Fibroblast of skin of scalp (primary cell): Measurements from ENCODE around the gene EIF5.
"Not testable (repeated sequence)": the region's sequence is repeated elsewhere in the genome, so short reads cannot be mapped to it uniquely, and the experiment has no call there.

Experiments used
- DNase-seq: peaks from one replicate; pipeline ENCODE4 v3.0.0-alpha.2; 2013

Gene EIF5

GRCh38 chr14:103337794-103338193, 3.8 kb downstream of the EIF5 start:
- no peak for DNase-seq

DNA sequence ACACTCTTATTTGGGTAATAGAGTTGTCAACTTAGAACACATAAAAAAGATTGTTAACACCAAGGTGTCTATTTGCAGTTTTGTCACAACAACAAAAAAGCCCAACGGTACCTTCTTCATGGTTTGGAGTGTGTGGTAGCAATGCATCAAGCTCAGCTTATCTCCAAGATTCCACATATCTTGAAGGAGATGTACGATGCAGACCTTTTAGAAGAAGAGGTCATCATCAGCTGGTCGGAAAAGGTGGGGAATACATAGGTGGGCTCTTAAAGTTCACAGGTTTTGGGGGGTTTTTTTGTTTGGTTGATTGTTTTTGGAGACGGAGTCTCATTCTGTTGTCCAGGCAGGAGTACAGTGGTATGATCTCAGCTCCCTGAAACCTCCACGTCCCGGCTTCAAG, 5.5 kb downstream of the EIF5 start:
- no peak for DNase-seq

DNA sequence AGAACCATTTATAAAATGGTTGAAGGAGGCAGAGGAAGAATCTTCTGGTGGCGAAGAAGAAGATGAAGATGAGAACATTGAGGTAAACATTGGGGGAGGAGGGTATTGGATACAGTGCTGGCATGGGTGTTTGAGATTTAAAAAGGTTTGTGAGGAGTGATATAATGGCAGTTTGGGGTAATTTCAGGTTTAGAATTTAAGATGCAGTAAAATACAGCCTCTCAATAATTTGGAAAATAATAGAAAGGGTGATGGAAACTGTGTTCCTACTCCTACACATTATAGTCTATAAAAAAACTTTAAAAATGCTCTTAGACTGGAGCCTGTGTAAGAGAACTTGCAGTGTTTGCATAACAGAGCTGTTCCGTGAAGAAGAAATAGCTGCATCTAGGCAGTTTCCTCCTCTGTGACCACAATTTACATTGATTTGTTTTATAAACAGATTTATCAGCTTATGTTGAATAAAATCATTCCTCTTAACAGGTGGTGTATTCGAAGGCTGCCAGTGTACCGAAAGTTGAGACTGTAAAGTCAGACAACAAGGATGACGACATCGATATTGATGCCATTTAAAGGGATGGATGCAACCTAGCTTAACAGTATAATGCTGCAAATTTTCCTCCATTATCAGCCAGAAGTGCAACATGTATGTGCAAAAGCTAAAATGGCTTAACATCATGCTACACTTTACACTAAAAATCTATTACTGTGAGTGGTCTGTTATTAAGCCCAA, 6.6 kb downstream of the EIF5 start:
- DNase-seq: no peak

DNA sequence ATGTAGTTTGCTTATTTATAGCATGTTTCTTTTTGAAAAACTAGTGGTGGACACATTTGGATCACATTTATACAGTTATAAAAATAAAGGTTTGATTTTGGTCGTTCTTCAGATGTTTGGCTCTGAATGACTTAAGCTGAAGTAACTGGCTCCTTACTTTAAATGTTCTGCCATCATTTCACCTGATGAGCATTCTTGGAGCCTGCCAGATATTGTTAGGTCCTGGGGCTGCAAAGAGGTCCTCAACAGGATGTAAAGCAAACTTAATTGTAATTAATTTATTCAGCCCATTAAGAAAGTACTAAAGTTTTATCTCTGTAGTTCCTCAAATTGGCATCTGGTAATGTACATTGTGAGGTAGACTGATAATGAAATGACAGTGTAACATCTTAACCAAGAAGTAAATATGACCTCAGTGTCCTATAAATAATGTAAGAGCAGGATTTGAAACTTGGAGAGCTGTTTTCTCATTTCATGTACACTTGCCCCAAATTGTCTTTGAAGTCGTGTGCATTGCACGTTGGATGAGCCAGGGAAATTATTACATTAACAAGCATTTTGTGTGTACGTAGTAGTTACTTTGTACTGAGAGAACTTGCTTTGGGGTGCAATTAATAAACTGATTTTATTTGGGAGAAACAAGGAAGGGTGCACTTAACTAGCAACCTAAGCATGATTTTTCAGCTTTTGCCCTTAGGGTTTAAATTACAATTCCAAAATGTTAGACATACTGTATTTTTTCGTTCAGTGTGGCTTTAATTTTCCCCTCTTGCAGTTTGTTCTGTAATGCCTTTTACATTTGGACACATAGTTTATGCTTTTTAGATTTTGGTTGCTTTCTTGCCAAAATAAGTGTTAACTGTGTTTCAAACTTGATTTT, 7.5 kb downstream of the EIF5 start:
- no peak for DNase-seq

DNA sequence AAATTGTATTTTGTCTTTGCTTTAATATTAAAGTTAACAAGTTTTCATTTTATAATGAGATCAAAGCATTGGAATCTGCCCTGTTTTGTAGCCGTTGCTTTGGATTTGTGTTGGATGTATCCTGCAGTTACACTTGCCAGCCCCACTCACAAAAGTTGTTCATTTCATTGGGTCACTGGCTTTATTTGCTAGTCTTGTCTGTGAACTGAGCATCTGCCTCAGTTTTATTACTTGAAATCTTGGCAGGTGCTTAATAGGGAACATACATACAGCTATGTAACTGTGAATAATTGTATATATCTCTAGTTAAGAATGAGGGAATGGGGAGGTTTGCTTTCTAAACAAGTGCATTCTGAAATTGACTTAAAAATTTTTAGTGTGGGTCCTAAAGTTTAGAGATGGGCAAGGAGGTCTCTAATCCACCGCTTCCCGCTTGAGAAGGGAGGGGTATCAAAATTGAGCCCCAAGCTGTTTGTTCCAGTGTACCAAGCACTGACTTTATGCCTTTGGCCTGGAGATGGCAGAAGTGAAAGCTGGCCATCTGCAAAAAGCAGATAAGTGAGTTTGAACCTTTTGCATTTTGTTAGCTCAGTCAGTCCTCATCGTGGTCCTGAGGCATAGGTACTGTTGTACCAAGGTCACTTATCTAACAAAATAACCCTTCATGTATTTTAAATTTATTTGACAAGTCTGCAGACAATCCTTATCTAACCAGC, 9.3 kb downstream of the EIF5 start:
- DNase-seq: no peak

DNA sequence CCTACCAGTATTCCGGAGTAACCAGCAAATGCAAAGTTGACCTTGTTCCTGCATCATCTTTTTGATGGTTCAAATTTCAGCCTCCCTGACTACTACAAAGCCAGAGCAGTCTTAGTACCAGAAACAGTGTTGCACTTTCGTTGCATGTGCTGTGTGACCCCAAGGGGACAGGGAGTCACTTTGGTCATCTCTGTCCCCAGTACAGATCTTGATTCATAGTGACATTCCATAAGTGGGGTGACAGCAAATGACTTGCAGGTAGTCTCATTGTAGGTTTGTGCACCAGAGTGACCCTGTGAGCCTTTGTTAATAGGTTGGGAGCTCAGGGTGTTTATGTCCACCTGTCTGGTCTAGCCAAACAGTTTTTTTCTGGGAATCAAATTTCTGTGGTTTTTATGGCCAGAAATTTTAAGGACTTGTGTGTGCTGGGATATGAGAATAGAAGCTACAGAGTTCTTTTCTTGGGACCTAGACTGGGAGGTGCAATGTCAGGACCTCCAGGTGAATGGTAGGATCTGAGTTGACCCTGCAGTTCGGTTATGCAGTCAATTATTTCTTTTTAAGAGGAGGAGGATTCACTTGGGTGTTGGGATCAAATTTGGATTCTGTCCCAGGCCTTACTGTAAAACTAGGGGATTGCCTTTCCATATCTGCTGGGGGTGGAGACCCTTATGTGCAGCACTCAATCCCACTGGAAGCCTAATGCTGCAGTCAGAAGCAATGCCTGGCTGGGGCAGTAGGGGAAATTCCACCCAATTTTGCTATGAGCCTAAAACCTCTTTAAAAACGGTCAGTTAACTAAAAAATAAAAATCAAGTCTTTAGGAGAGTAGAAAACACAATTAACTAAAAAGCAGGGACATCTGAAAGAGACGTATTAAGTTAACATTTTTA, 10.1 kb downstream of the EIF5 start:
- DNase-seq: no peak

DNA sequence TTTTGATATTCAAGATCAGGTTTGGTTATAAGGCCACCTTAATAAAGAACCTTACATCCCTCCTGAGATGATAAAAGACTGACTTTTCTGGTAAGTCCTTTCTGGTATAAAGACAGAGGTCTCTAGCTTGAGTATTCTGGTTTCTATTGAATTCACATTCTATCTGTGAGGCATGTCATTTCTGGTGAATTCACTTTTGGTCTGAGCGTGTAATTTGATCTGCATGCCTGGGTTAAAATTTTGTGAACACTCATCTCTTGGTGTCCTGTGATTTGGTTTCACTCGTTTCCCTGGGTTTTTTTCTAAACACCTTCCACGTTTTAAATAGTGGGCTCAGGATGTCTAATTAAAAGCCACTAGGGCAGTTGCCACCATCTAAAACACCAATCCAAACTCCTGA, 12.2 kb downstream of the EIF5 start:
- no peak for DNase-seq

- DNase-seq: no peak
These were observed 13.2 kb downstream of the EIF5 start for GRCh38 chr14:103347091-103347815.

- no peak for DNase-seq
These were observed 14.1 kb downstream of the EIF5 start for GRCh38 chr14:103348154-103348553.

- no peak for DNase-seq
These were observed 15.9 kb downstream of the EIF5 start for GRCh38 chr14:103349982-103350381.

DNA sequence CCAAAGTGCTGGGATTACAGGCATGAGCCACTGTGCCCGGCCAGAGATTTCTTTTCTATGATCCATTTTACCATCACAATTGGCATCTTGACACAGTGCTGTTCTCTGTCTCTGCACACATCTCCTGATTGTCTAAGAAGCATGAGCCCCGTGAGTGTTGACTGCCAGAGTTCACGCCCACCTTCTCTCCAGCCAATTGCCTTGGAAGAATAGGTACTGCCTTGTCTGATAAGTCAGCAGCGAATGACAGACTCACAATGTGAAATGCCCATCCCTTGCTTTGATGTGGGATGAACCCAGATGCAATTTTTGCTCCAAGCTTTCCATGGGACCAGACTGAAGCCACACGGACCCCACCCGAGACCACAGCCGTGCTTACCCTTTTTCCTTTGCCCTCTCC, 19.3 kb downstream of the EIF5 start:
- no peak for DNase-seq

DNA sequence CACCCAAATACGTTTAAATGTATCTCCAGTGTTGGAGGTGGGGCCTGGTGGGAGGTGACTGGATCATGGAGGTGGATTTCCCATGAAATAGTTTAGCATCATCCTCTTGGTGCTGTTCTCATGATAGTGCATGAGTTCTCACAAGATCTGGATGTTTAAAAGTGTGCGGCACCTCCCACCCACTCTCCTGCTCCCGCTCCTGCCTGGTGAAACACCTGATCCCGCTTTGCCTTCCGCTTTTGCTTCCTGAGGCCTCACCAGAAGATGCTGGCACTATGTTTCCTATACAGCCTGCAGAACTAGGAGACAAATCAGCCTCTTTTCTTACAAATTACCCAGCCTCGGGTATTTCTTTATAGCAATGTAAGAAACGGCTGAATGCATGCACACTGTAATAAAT, 20.1 kb downstream of the EIF5 start:
- no peak for DNase-seq

DNA sequence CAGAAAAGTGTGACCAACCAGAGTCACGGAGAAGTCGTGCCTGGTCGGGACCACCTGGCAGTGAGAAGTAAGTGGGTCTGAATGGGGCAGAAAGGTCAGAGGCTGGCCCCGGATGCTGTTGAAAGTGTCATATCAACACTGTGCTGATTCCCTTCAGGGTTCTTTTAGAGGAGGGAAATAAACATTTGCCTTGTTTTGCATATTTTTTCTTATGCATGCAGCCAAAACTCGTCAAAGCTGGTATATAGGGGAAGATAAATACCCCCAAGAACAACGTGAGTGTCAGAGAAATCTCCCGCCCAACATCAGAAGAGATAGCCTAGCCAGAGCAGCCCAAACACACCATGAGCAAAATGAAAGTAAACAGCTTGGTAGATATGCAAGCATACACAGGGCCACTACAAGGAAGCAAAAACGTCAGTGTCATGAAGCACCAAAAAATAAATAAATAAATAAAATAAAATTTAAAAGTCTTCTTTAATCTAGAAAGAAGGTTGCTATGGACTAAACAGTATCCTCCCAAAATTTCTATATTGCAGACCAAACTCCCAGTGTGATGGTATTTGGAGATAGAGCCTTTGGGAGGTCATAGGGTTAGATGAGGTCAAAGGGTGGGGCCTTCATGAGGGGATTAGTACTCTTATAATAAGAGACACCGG, 22.1 kb downstream of the EIF5 start:
- DNase-seq: no peak

DNA sequence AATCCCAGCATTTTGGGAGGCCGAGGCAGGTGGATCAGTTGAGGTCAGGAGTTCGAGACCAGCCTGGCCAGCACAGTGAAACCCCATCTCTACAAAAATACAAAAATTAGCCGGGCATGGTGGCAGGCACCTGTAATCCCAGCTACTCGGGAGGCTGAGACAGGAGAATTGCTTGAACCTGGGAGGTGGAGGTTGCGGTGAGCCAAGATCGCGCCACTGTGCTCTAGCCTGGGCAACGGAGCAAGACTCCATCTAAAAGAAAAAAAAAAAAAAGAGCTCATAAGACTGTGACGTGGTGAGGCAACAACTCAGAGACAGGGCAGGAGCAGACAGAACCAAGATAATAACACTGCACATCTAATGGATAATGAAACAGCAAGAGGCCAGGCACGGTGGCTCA, 23.5 kb downstream of the EIF5 start:
- not testable (repeated sequence) for DNase-seq

GRCh38 chr14:103360548-103360947, 26.5 kb downstream of the EIF5 start:
- no peak for DNase-seq

GRCh38 chr14:103361867-103362266, 27.8 kb downstream of the EIF5 start:
- DNase-seq: peak; percentile 95

DNA sequence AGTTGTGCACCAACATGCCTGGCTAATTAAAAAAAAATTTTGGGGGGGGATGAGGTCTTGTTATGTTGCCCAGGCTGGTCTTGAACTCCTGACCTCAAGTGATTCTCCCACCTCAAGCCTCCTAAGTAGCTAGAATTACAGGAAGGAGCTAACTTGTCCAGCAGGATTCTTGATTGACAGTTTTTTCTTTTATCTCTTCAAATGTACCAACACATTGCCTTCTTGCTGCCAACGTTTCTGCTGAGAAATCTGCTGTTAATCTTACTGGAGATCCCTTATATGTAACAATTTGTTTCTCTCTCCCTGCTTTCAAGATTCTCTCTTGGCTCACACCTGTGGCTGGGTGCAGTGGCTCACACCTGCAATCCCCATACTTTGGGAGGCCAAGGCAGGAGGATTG, 28.7 kb downstream of the EIF5 start:
- no peak for DNase-seq

DNA sequence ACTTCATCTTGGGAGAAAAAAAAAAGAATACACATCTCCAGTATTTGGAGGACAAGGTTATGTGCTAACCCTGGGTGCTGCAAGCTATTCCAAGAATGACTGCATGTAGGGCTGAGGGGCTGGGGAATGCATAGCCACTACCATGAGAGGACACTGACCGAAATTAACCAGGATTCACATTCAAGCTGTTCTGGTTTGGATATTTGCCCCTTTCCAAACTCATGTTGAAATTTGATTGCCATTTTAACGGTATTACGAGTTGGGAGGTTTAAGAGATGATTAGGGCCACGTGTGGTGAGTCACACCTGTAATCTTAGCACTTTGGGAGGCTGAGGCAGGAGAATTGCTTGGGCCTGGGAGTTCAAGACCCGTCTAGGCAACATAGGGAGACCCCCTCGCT, 32.7 kb downstream of the EIF5 start:
- DNase-seq: no peak

DNA sequence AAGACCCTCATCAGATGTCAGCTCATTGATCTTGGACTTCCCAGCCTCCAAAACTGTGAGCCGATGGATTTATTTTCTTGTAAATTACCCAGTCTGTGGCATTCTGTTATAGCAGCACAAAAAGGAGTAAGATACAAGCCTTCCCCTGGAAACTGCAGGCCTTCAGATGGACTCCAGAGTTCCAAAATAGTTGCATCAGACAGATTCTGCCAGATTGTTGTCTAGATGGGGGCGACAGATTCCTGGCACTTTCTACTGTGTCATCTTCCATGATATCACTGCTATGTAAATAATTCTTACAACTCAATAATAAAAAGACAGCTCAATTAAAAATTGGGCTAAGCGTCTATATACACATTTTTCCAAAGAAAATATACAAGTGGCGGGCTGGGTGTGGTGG, 34.0 kb downstream of the EIF5 start:
- DNase-seq: peak; percentile 84

DNA sequence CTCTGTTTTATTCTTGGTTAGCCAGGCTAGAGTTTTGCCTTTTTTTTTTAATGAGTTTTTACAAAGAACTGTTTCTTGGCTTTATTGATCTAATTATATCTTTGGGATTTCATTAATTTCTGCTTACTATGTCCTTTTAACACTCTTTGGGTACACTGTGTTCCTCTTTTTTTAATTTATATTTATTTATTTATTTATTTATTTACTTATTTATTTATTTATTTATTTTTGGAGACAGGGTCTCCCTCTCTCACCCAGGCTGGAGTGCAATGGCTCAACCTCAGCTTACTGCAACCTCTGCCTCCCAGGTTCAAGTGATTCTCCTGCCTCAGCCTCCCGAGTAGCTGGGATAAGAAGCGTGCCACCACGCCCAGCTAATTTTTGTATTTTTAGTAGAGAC, 36.0 kb downstream of the EIF5 start:
- DNase-seq: no peak

- DNase-seq: no peak
These were observed 38.0 kb downstream of the EIF5 start for GRCh38 chr14:103372017-103372416.
